HG03354 (cell line): ENCODE data around the gene MPHOSPH9.

Source experiments
- ATAC-seq: cut with Tn5 transposase; IDR thresholded peaks from one replicate; pipeline ENCODE4 v1.9.1; 2021; ENCODE audit warnings: mild to moderate bottlenecking; ENCODE audit not compliant: unreplicated experiment, poor library complexity, severe bottlenecking

MPHOSPH9 gene

GRCh38 chr12:123108682-123109066 lies 124.3 kb downstream of the MPHOSPH9 start:
- ATAC-seq: no peak

- no peak for ATAC-seq
These were observed 124.8 kb downstream of the MPHOSPH9 start for GRCh38 chr12:123107926-123108681.

GRCh38 chr12:123106640-123107359 lies 126.1 kb downstream of the MPHOSPH9 start:
- ATAC-seq: no peak

GRCh38 chr12:123105211-123105826 lies 127.6 kb downstream of the MPHOSPH9 start:
- no peak for ATAC-seq

- ATAC-seq: no peak
These were observed 128.1 kb downstream of the MPHOSPH9 start for GRCh38 chr12:123104809-123105208.
